A673 (cell line): Measurements from ENCODE around the gene TNFRSF14. TPM values are rescaled to one million over a fixed set of nuclear protein-coding genes. Genes with fewer than 3 reads are reported as not detected.
A peak's percentile ranks its signal among the peaks of the same experiment; 100 is the strongest.

Source experiments
- BruUV-seq: library from RNA; stranded (reverse); fragments of 400-500 nt; replicated peaks from 2 replicates; lab custom pipeline; 2021; lab: Mats Ljungman, UMichigan
- CTCF ChIA-PET: fragments of 300-600 bp; sonication (Branson Sonifier 250); formaldehyde crosslinking; loops from one replicate; lab custom pipeline; 2022; ENCODE audit warnings: antibody characterized with exemption; lab: Charles Lee
- POLR2A ChIA-PET: fragments of 300-600 bp; sonication (Branson Sonifier 250); formaldehyde crosslinking; loops from one replicate; lab custom pipeline; 2022; ENCODE audit warnings: antibody characterized with exemption; ENCODE audit not compliant: low non-redundant PET; lab: Charles Lee
- DNase-seq: peaks from one replicate; pipeline ENCODE4 v3.0.0-alpha.2; 2015; ENCODE audit warnings: low spot score
- H3K27ac ChIP-seq: fragments of 200-600 bp; sonication (generic); 2 replicates; pipeline ENCODE4 v1.5.1; 2016; ENCODE audit warnings: mixed run types, low read depth, mild to moderate bottlenecking, mixed read lengths, antibody characterized with exemption, low read length; ENCODE audit not compliant: poor library complexity, severe bottlenecking
- H3K27me3 ChIP-seq: fragments of 200-600 bp; sonication (generic); replicated peaks from 2 replicates; pipeline ENCODE4 v1.6.1; 2017; ENCODE audit warnings: mixed run types, low read depth, mild to moderate bottlenecking, mixed read lengths, antibody characterized with exemption, low read length; ENCODE audit not compliant: insufficient read depth, poor library complexity
- H3K36me3 ChIP-seq: fragments of 200-600 bp; sonication (generic); 2 replicates; pipeline ENCODE4 v1.6.1; 2016; ENCODE audit warnings: mixed run types, mild to moderate bottlenecking, mixed read lengths, antibody characterized with exemption, low read length; ENCODE audit not compliant: insufficient read depth, poor library complexity, severe bottlenecking
- H3K4me1 ChIP-seq: fragments of 200-600 bp; sonication (generic); 2 replicates; pipeline ENCODE4 v1.6.1; 2017; ENCODE audit warnings: mixed run types, mild to moderate bottlenecking, mixed read lengths, antibody characterized with exemption, low read length; ENCODE audit not compliant: insufficient read depth, poor library complexity, severe bottlenecking
- H3K4me3 ChIP-seq: fragments of 200-600 bp; sonication (generic); 2 replicates; pipeline ENCODE4 v1.5.1; 2016; ENCODE audit warnings: low read depth, mixed run types, mild to moderate bottlenecking, mixed read lengths, low read length; ENCODE audit not compliant: poor library complexity, severe bottlenecking
- H3K9me3 ChIP-seq: fragments of 200-600 bp; sonication (generic); 2 replicates; pipeline ENCODE4 v1.6.1; 2016; ENCODE audit warnings: mixed run types, low read depth, mild to moderate bottlenecking, mixed read lengths, antibody characterized with exemption, low read length; ENCODE audit not compliant: poor library complexity, severe bottlenecking
- EZH2 ChIP-seq: fragments of 200-600 bp; sonication (generic); IDR thresholded peaks from 2 replicates; pipeline ENCODE4 v1.6.1; 2017; ENCODE audit warnings: borderline replicate concordance, low read depth, mild to moderate bottlenecking, mixed read lengths, antibody characterized with exemption, low read length; ENCODE audit not compliant: poor library complexity, severe bottlenecking
- intact Hi-C: fragments of 100-400 bp; cut with micrococcal nuclease; formaldehyde crosslinking; loops from one replicate; pipeline ENCODE4 v1.10.0; 2022; ENCODE audit not compliant: unreplicated experiment
- total RNA-seq: library from RNA; stranded (reverse); gene quantifications from 2 replicates; pipeline ENCODE4 v1.2.3, GENCODE V29; 2021
- TF ChIP-seq, protein P1 (sequence below): fragments of 300-800, 200-600 bp; sonication (generic); conservative IDR thresholded peaks from 2 replicates; pipeline ENCODE4 v1.5.1; 2017; ENCODE audit warnings: low read depth, mild to moderate bottlenecking, antibody characterized with exemption, low read length, moderate library complexity, mixed read lengths

Gene TNFRSF14
- total RNA-seq, 1 experiment from 2014 or later = 4.6 TPM

GRCh38 chr1:2610036-2610959, 54.1 kb downstream of the TNFRSF14 start:
- H3K27me3 ChIP-seq = no peaks in the 10 kb centered on the region
- no peaks in the 10 kb centered on the region for H3K4me1 ChIP-seq
- no TSS peak for BruUV-seq
- intact Hi-C loops = no loop called here
- ChIA-PET POLR2A (no interaction called here), CTCF (no interaction called here)
- TF ChIP-seq, protein P1, sequence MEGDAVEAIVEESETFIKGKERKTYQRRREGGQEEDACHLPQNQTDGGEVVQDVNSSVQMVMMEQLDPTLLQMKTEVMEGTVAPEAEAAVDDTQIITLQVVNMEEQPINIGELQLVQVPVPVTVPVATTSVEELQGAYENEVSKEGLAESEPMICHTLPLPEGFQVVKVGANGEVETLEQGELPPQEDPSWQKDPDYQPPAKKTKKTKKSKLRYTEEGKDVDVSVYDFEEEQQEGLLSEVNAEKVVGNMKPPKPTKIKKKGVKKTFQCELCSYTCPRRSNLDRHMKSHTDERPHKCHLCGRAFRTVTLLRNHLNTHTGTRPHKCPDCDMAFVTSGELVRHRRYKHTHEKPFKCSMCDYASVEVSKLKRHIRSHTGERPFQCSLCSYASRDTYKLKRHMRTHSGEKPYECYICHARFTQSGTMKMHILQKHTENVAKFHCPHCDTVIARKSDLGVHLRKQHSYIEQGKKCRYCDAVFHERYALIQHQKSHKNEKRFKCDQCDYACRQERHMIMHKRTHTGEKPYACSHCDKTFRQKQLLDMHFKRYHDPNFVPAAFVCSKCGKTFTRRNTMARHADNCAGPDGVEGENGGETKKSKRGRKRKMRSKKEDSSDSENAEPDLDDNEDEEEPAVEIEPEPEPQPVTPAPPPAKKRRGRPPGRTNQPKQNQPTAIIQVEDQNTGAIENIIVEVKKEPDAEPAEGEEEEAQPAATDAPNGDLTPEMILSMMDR = no peak
- TF ChIP-seq EZH2 = no peak
- no peaks in the 10 kb centered on the region for H3K9me3 ChIP-seq
- no peak for DNase-seq
- no peak overlapping the region for H3K27ac ChIP-seq
- H3K36me3 ChIP-seq = no peaks in the 10 kb centered on the region
- no peak overlapping the region for H3K4me3 ChIP-seq

GRCh38 chr1:2611031-2611501, 54.9 kb downstream of the TNFRSF14 start:
- no TSS peak for BruUV-seq
- intact Hi-C loops = no loop called here
- H3K36me3 ChIP-seq = no peaks in the 10 kb centered on the region
- no peaks in the 10 kb centered on the region for H3K27me3 ChIP-seq
- POLR2A ChIA-PET = no interaction called here
- no peaks in the 10 kb centered on the region for H3K4me1 ChIP-seq
- no peak overlapping the region for H3K27ac ChIP-seq
- peak; percentile 35 for DNase-seq
- peak overlapping the region; percentile 9 for H3K4me3 ChIP-seq
- CTCF ChIA-PET = no interaction called here
- TF ChIP-seq, protein P1 = no peak
- no peak for TF ChIP-seq EZH2
- no peaks in the 10 kb centered on the region for H3K9me3 ChIP-seq

DNA sequence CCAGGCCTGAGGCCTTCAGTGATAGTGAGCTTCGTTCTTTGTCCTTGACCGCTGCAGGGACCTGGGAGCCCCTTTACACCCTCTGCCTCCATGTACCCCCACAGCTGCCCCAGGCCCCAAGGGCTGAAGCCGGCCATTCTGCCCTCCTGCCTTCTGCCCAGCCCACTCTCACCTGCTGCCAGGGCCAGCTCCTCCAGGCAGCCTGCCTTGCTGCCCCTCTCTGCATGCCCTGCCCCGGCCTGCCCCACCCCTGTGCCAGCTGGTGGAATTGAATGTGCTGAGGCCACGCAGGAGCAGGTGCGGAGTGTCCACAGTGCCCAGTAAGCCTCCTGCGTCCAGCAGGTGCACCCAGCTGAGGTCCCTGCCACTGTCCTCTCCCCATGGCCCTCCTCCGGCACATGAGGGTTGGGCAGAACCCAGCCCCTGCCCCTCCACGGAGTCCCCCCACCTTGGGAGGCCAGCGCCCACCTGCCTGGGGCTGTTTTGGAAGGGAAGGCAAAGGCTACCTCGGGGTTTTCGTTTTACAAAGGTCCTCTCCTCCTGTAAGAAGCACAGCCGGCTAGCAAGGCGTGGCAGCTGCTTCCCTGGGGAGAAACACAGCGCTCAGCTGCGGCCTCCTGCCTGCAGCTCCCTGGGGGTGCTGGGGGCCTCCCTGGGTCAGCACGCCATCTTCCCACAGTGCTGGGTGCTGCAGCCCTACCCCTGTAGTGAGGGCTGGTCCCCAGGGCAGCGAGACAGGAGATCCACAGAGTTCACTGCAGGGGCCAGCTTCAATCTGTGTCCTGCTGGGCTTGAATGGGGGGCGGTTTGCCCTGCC, 55.7 kb downstream of the TNFRSF14 start:
- H3K4me1 ChIP-seq = no peaks in the 10 kb centered on the region
- no peaks in the 10 kb centered on the region for H3K9me3 ChIP-seq
- H3K27ac ChIP-seq = no peak overlapping the region
- ChIA-PET CTCF (no interaction called here), POLR2A (no interaction called here)
- no peak for DNase-seq
- no peaks in the 10 kb centered on the region for H3K36me3 ChIP-seq
- BruUV-seq = no TSS peak
- intact Hi-C loops = no loop called here
- no peaks in the 10 kb centered on the region for H3K27me3 ChIP-seq
- TF ChIP-seq, protein P1 = no peak
- TF ChIP-seq EZH2 = no peak
- H3K4me3 ChIP-seq = no peak overlapping the region
